Spinal cord (tissue), 10 donors: Measurements from ENCODE around the gene PWWP2A. TPM values are rescaled to one million over a fixed set of nuclear protein-coding genes. Genes with fewer than 3 reads are reported as not detected.
"Not testable (repeated sequence)": the region's sequence is repeated elsewhere in the genome, so short reads cannot be mapped to it uniquely, and the experiment has no call there.

ENCODE experiments used
- DNase-seq, 6 donors: peaks; one replicate each; pipeline versions ENCODE4 v3.0.0 to v3.0.0-alpha.2; 2013 to 2015; ENCODE audit warnings: low spot score in 6 of 6, low read depth in 4 of 6
- H3K27ac ChIP-seq: one replicate; pipeline ENCODE4 v1.5.1; 2013; ENCODE audit warnings: low read depth, low read length, control low read depth
- H3K27me3 ChIP-seq: one replicate; pipeline ENCODE4 v1.6.1; 2013; ENCODE audit warnings: low read length; ENCODE audit not compliant: control insufficient read depth, insufficient read depth
- H3K36me3 ChIP-seq: one replicate; pipeline ENCODE4 v1.6.1; 2013; ENCODE audit warnings: low read length; ENCODE audit not compliant: control insufficient read depth, insufficient read depth
- H3K4me1 ChIP-seq: one replicate; pipeline ENCODE4 v1.6.1; 2013; ENCODE audit warnings: low read length; ENCODE audit not compliant: control insufficient read depth, insufficient read depth
- H3K4me3 ChIP-seq: one replicate; pipeline ENCODE4 v1.5.1; 2013; ENCODE audit warnings: low read depth, low read length, control low read depth
- H3K9me3 ChIP-seq: one replicate; pipeline ENCODE4 v1.6.1; 2013; ENCODE audit warnings: low read length; ENCODE audit not compliant: control insufficient read depth, insufficient read depth
- WGBS: methylation state at CpG from one replicate; pipeline ENCODE4 v1.1.5; 2013; ENCODE audit warnings: missing lambda C conversion rate; ENCODE audit not compliant: insufficient coverage; 5-methylcytosine and 5-hydroxymethylcytosine counted together
- polyA plus RNA-seq, 2 donors: library from polyadenylated mRNA; unstranded; fragments of 120-200 nt; gene quantifications; one replicate each; pipeline ENCODE4 v1.2.1, GENCODE V29; 2013; ENCODE audit not compliant: insufficient read length in 2 of 2
- total RNA-seq, 2 donors: library from RNA; depleted of rRNA in 1 of 2; stranded (reverse); fragments of 120-200 nt in 1 of 2; fragments of >200 nt in 1 of 2; gene quantifications; one replicate each; pipeline versions ENCODE4 v1.2.3 to v1.2.4, GENCODE V29; 2013 to 2014
- donor health status: healthy.

PWWP2A gene
- total and polyA plus RNA-seq, 4 donors, result 22.6 to 34.8 (median 28.9) TPM

- DNase-seq, result peak in 2 of 6 donors; percentile 55 to 62
- Histone ChIP-seq H3K27ac (peak overlapping the region; percentile 6), H3K4me1 (peaks cover 19% of the 10 kb centered on the region)
Measured at GRCh38 chr5:160159991-160160792, 40.9 kb upstream of the PWWP2A start.

DNA sequence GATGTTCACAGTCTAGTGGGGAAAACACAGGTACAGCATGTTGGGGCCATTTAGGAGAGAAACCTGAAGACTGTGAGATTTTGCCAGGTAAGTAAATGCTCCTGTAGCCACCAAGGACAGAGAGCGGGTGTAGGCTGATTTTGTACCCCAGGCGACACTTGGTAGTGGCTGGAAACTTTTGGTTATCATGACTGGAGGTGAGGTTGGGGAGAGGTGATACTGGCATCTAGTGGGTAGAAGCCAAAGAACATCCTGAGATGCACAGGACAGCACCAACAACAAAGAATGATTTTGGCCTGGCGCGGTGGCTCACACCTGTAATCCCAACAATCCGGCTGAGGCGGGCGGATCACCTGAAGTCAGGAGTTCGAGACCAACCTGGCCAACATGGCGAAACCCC is 38.8 kb upstream of the PWWP2A start:
- 94% methylated on average over 5 of the region's 9 CpGs for WGBS
- no peaks in the 10 kb centered on the region for H3K36me3 ChIP-seq

More at GRCh38 chr5:160159991-160160792, 40.9 kb upstream of the PWWP2A start:
- Histone ChIP-seq H3K27me3 (no peaks in the 10 kb centered on the region), H3K9me3 (no peaks in the 10 kb centered on the region), H3K36me3 (no peaks in the 10 kb centered on the region), H3K4me3 (no peak overlapping the region)
- 21% methylated on average over 10 of the region's 19 CpGs for WGBS

DNA sequence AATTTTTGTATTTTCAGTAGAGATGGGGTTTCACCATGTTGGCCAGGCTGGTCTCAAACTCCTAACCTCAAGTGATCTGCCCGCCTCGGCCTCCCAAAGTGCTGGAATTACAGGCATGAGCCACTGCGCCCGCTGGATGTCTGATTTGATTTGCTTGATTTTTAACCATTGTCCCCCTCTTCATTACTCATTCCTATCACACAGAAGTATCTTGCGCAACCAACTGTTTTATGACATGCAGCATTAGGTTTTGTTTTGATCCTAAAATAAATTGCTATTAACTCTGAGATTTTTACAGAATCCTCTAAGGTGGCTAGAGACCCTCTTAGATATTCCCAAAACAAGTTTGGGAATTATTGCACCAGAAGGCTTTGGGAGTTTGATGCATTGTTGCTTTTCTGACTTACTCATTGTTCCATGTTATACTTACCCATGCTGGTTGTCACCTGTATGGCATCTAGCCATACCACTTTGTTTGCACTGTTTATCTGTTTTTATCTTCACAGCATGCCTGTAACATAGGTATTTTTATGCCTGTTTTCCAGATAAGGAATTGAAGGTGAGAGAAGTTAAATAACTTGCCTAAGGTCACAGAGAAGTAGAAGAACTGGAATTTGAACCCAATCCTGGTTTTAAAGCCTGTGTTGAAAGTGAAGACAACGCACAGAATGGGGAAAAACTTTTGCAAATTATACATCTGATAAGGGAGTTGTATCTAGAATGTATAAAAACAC is 35.9 kb upstream of the PWWP2A start:
- no peak overlapping the region for H3K27ac ChIP-seq
- WGBS, result no CpG with 5 or more reads among the region's 6 CpGs
- no peak for DNase-seq
- H3K27me3 ChIP-seq, result no peaks in the 10 kb centered on the region
- no peaks in the 10 kb centered on the region for H3K36me3 ChIP-seq
- no peak overlapping the region for H3K4me3 ChIP-seq
- H3K9me3 ChIP-seq, result no peaks in the 10 kb centered on the region
- H3K4me1 ChIP-seq, result peaks cover 5% of the 10 kb centered on the region

More for the DNA sequence above, 38.8 kb upstream of the PWWP2A start:
- no peaks in the 10 kb centered on the region for H3K27me3 ChIP-seq
- no peak overlapping the region for H3K27ac ChIP-seq
- DNase-seq, result no peak
- H3K4me1 ChIP-seq, result peaks cover 12% of the 10 kb centered on the region
- no peaks in the 10 kb centered on the region for H3K9me3 ChIP-seq
- H3K4me3 ChIP-seq, result no peak overlapping the region

- no CpG with 5 or more reads among the region's 6 CpGs for WGBS
- Histone ChIP-seq H3K4me1 (no peaks in the 10 kb centered on the region), H3K27ac (no peak overlapping the region), H3K9me3 (no peaks in the 10 kb centered on the region), H3K27me3 (no peaks in the 10 kb centered on the region), H3K4me3 (no peak overlapping the region), H3K36me3 (no peaks in the 10 kb centered on the region)
- DNase-seq, result no peak
Measured at GRCh38 chr5:160152901-160153300, 33.7 kb upstream of the PWWP2A start.

DNA sequence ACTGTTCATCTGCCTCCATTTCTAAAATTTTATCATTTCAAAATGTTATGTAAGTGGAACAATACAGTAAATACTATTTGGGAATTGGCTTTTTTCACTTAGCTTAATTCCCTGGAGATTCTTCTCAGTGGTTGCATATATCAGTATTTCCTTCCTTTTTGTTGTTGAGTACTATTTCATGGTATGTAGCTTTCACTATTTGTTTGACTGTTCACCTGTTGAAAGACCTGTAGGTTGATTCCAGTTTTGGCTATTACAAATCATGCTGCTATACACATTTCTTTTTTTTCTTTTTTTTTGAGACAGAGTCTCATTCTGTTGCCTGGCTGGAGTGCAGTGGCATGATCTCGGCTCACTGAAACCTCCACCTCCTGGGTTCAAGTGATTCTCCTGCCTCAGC is 33.0 kb upstream of the PWWP2A start:
- no peak for DNase-seq
- H3K9me3 ChIP-seq, result no peaks in the 10 kb centered on the region
- H3K36me3 ChIP-seq, result no peaks in the 10 kb centered on the region
- no peaks in the 10 kb centered on the region for H3K27me3 ChIP-seq
- no peak overlapping the region for H3K4me3 ChIP-seq
- peaks cover 4% of the 10 kb centered on the region for H3K4me1 ChIP-seq
- H3K27ac ChIP-seq, result no peak overlapping the region
- WGBS, result 75% methylated on average over 1 of the region's 1 CpG

DNA sequence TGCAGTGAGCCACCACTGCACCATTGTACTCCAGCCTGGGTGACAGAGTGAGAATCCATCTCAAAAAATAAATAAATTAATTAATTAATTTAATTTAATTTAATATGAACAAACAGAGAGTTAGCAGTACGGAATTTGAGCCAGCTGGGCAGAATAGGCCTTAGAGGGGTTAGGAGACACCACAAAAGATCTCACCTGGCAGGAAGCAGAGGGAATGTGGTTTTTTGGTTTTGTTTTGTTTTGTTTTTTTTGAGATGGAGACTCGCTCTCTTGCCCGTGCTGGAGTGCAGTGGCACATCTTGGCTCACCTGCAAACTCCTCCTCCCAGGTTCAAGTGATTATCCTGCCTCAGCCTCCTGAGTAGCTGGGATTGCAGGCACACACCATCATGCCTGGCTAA is 31.8 kb upstream of the PWWP2A start:
- Histone ChIP-seq H3K36me3 (no peaks in the 10 kb centered on the region), H3K27ac (no peak overlapping the region), H3K27me3 (no peaks in the 10 kb centered on the region), H3K4me3 (no peak overlapping the region), H3K4me1 (peaks cover 4% of the 10 kb centered on the region), H3K9me3 (no peaks in the 10 kb centered on the region)
- no CpG with 5 or more reads among the region's 3 CpGs for WGBS
- no peak for DNase-seq

DNA sequence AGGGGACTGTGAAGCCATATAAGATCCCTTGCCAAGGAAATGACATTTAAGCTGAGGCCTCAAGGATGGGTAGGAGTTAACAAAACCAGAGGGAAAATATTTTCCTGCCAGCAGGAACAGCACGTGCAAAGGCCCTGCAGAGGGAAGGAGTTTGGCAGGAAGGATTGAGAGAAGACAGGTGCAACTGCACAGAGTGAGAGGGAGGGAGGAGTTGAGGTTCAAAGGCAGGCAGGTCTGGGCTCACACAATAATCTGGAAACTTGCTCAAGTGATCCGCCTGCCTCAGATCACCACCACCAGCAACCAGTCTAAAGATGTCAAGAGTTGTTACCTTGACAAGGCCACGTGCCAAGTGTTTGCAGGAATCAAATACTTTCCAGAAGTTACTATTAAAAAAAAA is 31.1 kb upstream of the PWWP2A start:
- WGBS, result 83% methylated on average over 2 of the region's 3 CpGs
- H3K4me1 ChIP-seq, result peaks cover 4% of the 10 kb centered on the region

GRCh38 chr5:160144436-160144835 is 25.2 kb upstream of the PWWP2A start:
- H3K9me3 ChIP-seq, H3K27me3 ChIP-seq, H3K4me3 ChIP-seq, H3K27ac ChIP-seq, H3K36me3 ChIP-seq, H3K4me1 ChIP-seq, DNase-seq: not testable (repeated sequence)
- WGBS, result 89% methylated on average over 1 of the region's 7 CpGs

More for the DNA sequence above, 31.1 kb upstream of the PWWP2A start:
- DNase-seq, result no peak
- no peaks in the 10 kb centered on the region for H3K27me3 ChIP-seq
- no peaks in the 10 kb centered on the region for H3K9me3 ChIP-seq
- no peaks in the 10 kb centered on the region for H3K36me3 ChIP-seq
- no peak overlapping the region for H3K27ac ChIP-seq
- no peak overlapping the region for H3K4me3 ChIP-seq

- Histone ChIP-seq H3K27ac (no peak overlapping the region), H3K27me3 (no peaks in the 10 kb centered on the region), H3K4me1 (peaks cover 8% of the 10 kb centered on the region), H3K9me3 (no peaks in the 10 kb centered on the region), H3K4me3 (no peak overlapping the region), H3K36me3 (no peaks in the 10 kb centered on the region)
- DNase-seq, result no peak
- no CpG with 5 or more reads among the region's 1 CpG for WGBS
Measured at GRCh38 chr5:160134332-160134731, 15.1 kb upstream of the PWWP2A start.
